Parathyroid adenoma (tissue), 2 donors: ENCODE results near the gene MGAT3.

ENCODE experiments used
- H2AFZ ChIP-seq: fragments of 300-600 bp; sonication (generic); one replicate; pipeline ENCODE4 v1.7.0; 2017; ENCODE audit warnings: antibody characterized with exemption, mild to moderate bottlenecking
- H3K27ac ChIP-seq: fragments of 300-600 bp; sonication (generic); one replicate; pipeline ENCODE4 v1.7.0; 2017
- H3K27me3 ChIP-seq: fragments of 300-600 bp; sonication (generic); one replicate; pipeline ENCODE4 v1.7.0; 2017; ENCODE audit warnings: low read length; ENCODE audit not compliant: control insufficient read depth, insufficient read depth
- H3K36me3 ChIP-seq: fragments of 300-600 bp; sonication (generic); one replicate; pipeline ENCODE4 v1.7.0; 2017; ENCODE audit warnings: low read length; ENCODE audit not compliant: control insufficient read depth, insufficient read depth
- H3K4me1 ChIP-seq: fragments of 300-600 bp; sonication (generic); one replicate; pipeline ENCODE4 v1.7.0; 2017; ENCODE audit warnings: control low read depth
- H3K4me2 ChIP-seq: fragments of 300-600 bp; sonication (generic); one replicate; pipeline ENCODE4 v1.7.0; 2017; ENCODE audit warnings: low read length
- H3K4me3 ChIP-seq: fragments of 300-600 bp; sonication (generic); one replicate; pipeline ENCODE4 v1.7.0; 2017; ENCODE audit warnings: low read depth, low read length
- H3K79me2 ChIP-seq: fragments of 300-600 bp; sonication (generic); one replicate; pipeline ENCODE4 v1.7.0; 2017; ENCODE audit warnings: control low read depth
- H3K9ac ChIP-seq: fragments of 300-600 bp; sonication (generic); one replicate; pipeline ENCODE4 v1.7.0; 2017; ENCODE audit warnings: mild to moderate bottlenecking
- H3K9me3 ChIP-seq: fragments of 300-600 bp; sonication (generic); one replicate; pipeline ENCODE4 v1.7.0; 2017; ENCODE audit warnings: low read length; ENCODE audit not compliant: control insufficient read depth
- CTCF ChIP-seq: fragments of 300-600 bp; sonication (generic); IDR thresholded peaks from one replicate; pipeline ENCODE4 v1.7.0; 2017; ENCODE audit warnings: antibody characterized with exemption, mild to moderate bottlenecking
- donor health status: primary hyperparathyroidism.

MGAT3 gene

GRCh38 chr22:39524089-39524752, 67.4 kb downstream of the MGAT3 start:
- no peak overlapping the region for H3K9ac ChIP-seq
- H3K4me3 ChIP-seq, result peak overlapping the region; percentile 100
- H3K9me3 ChIP-seq, result no peaks in the 10 kb centered on the region
- no peaks in the 10 kb centered on the region for H3K27me3 ChIP-seq
- TF ChIP-seq CTCF, result no peak
- H2AFZ ChIP-seq, result no peak overlapping the region
- peaks cover 15% of the 10 kb centered on the region for H3K79me2 ChIP-seq
- H3K36me3 ChIP-seq, result no peaks in the 10 kb centered on the region
- H3K4me1 ChIP-seq, result peaks cover 37% of the 10 kb centered on the region
- H3K4me2 ChIP-seq, result no peak overlapping the region
- H3K27ac ChIP-seq, result peak overlapping the region; percentile 44

- Histone ChIP-seq H3K9ac (no peak overlapping the region), H3K36me3 (no peaks in the 10 kb centered on the region), H3K4me2 (no peak overlapping the region), H3K27ac (peak overlapping the region; percentile 44), H3K79me2 (peaks cover 15% of the 10 kb centered on the region), H3K4me1 (peaks cover 41% of the 10 kb centered on the region), H3K4me3 (no peak overlapping the region), H3K9me3 (no peaks in the 10 kb centered on the region), H3K27me3 (no peaks in the 10 kb centered on the region), H2AFZ (no peak overlapping the region)
- no peak for TF ChIP-seq CTCF
Measured at GRCh38 chr22:39524753-39525657, 68.2 kb downstream of the MGAT3 start.

GRCh38 chr22:39525658-39525975, 68.8 kb downstream of the MGAT3 start:
- Histone ChIP-seq H3K9ac (no peak overlapping the region), H3K4me3 (no peak overlapping the region), H2AFZ (no peak overlapping the region), H3K27me3 (no peaks in the 10 kb centered on the region), H3K9me3 (no peaks in the 10 kb centered on the region), H3K4me2 (no peak overlapping the region), H3K27ac (no peak overlapping the region), H3K36me3 (no peaks in the 10 kb centered on the region), H3K4me1 (peaks cover 41% of the 10 kb centered on the region), H3K79me2 (peaks cover 14% of the 10 kb centered on the region)
- TF ChIP-seq CTCF, result no peak

- Histone ChIP-seq H3K79me2 (peaks cover 9% of the 10 kb centered on the region), H2AFZ (no peak overlapping the region), H3K9ac (no peak overlapping the region), H3K4me2 (no peak overlapping the region), H3K27ac (peak overlapping the region; percentile 90), H3K27me3 (no peaks in the 10 kb centered on the region), H3K4me1 (peaks cover 43% of the 10 kb centered on the region), H3K4me3 (no peak overlapping the region), H3K9me3 (no peaks in the 10 kb centered on the region), H3K36me3 (no peaks in the 10 kb centered on the region)
- TF ChIP-seq CTCF, result no peak
Measured at GRCh38 chr22:39526736-39527171, 69.9 kb downstream of the MGAT3 start.
